ENCODE results near the gene ICA1.

The ICA1 gene

DNA sequence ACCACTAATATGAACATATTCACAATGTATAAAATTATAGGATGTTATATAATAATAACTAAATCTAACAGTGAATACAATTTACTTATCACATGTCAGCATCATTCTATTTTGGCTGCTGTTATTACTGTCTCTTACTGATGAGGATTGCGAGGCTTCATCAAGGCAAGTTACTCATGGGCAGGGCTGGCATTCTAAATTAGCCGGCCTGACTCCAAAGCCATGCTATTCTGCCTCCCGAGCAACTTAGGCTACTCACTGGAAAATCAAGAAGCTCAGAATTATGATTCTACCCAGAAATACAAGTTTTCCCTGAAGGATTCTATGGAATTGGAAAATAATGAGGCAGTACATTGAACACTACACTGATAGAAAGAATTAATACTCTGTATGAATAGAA is 101.7 kb downstream of the ICA1 start:
- DNase-seq (ENCODE audit: low read depth), result no peak
- TF ChIP-seq MAX (IDR thresholded peaks at IDR 0.05; ENCODE audit: low read depth, low read length) (no peak), MYC (IDR thresholded peaks at IDR 0.05; ENCODE audit: low read depth, low read length) (no peak), POLR2A (IDR thresholded peaks at IDR 0.05; ENCODE audit: extremely low read depth, insufficient read length) (no peak)
- TF ChIP-seq, protein P1, sequence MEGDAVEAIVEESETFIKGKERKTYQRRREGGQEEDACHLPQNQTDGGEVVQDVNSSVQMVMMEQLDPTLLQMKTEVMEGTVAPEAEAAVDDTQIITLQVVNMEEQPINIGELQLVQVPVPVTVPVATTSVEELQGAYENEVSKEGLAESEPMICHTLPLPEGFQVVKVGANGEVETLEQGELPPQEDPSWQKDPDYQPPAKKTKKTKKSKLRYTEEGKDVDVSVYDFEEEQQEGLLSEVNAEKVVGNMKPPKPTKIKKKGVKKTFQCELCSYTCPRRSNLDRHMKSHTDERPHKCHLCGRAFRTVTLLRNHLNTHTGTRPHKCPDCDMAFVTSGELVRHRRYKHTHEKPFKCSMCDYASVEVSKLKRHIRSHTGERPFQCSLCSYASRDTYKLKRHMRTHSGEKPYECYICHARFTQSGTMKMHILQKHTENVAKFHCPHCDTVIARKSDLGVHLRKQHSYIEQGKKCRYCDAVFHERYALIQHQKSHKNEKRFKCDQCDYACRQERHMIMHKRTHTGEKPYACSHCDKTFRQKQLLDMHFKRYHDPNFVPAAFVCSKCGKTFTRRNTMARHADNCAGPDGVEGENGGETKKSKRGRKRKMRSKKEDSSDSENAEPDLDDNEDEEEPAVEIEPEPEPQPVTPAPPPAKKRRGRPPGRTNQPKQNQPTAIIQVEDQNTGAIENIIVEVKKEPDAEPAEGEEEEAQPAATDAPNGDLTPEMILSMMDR (IDR thresholded peaks at IDR 0.05; ENCODE audit: low read depth, low read length), result no peak
- no peak overlapping the region for H3K4me3 ChIP-seq (ENCODE audit: low read depth, low read length)

GRCh38 chr7:8159595-8159994 is 102.4 kb downstream of the ICA1 start:
- TF ChIP-seq MYC (IDR thresholded peaks at IDR 0.05; ENCODE audit: low read depth, low read length), result no peak
- TF ChIP-seq, protein P1 (IDR thresholded peaks at IDR 0.05; ENCODE audit: low read depth, low read length), result no peak
- no peak for TF ChIP-seq MAX (IDR thresholded peaks at IDR 0.05; ENCODE audit: low read depth, low read length)
- TF ChIP-seq POLR2A (IDR thresholded peaks at IDR 0.05; ENCODE audit: extremely low read depth, insufficient read length), result no peak
- no peak overlapping the region for H3K4me3 ChIP-seq (ENCODE audit: low read depth, low read length)
- DNase-seq (ENCODE audit: low read depth), result no peak

- no peak for DNase-seq (ENCODE audit: low read depth)
- H3K4me3 ChIP-seq (ENCODE audit: low read depth, low read length), result no peak overlapping the region
- TF ChIP-seq POLR2A (IDR thresholded peaks at IDR 0.05; ENCODE audit: extremely low read depth, insufficient read length), result no peak
- TF ChIP-seq, protein P1 (IDR thresholded peaks at IDR 0.05; ENCODE audit: low read depth, low read length), result no peak
Measured at GRCh38 chr7:8157296-8157695, 104.7 kb downstream of the ICA1 start.

GRCh38 chr7:8155836-8156235 is 106.1 kb downstream of the ICA1 start:
- no peak for DNase-seq (ENCODE audit: low read depth)
- H3K4me3 ChIP-seq (ENCODE audit: low read depth, low read length), result no peak overlapping the region
- TF ChIP-seq, protein P1 (IDR thresholded peaks at IDR 0.05; ENCODE audit: low read depth, low read length), result no peak
- TF ChIP-seq MYC (IDR thresholded peaks at IDR 0.05; ENCODE audit: low read depth, low read length) (no peak), MAX (IDR thresholded peaks at IDR 0.05; ENCODE audit: low read depth, low read length) (no peak), POLR2A (IDR thresholded peaks at IDR 0.05; ENCODE audit: extremely low read depth, insufficient read length) (no peak)

- H3K4me3 ChIP-seq (ENCODE audit: low read depth, low read length), result no peak overlapping the region
- no peak for DNase-seq (ENCODE audit: low read depth)
- no peak for TF ChIP-seq MAX (IDR thresholded peaks at IDR 0.05; ENCODE audit: low read depth, low read length)
- TF ChIP-seq, protein P1 (IDR thresholded peaks at IDR 0.05; ENCODE audit: low read depth, low read length), result no peak
- no peak for TF ChIP-seq POLR2A (IDR thresholded peaks at IDR 0.05; ENCODE audit: extremely low read depth, insufficient read length)
- no peak for TF ChIP-seq MYC (IDR thresholded peaks at IDR 0.05; ENCODE audit: low read depth, low read length)
Measured at GRCh38 chr7:8154272-8154671, 107.7 kb downstream of the ICA1 start.

- no peak overlapping the region for H3K4me3 ChIP-seq (ENCODE audit: low read depth, low read length)
- TF ChIP-seq POLR2A (IDR thresholded peaks at IDR 0.05; ENCODE audit: extremely low read depth, insufficient read length), result no peak
- TF ChIP-seq MAX (IDR thresholded peaks at IDR 0.05; ENCODE audit: low read depth, low read length), result no peak
- TF ChIP-seq, protein P1 (IDR thresholded peaks at IDR 0.05; ENCODE audit: low read depth, low read length), result no peak
- TF ChIP-seq MYC (IDR thresholded peaks at IDR 0.05; ENCODE audit: low read depth, low read length), result no peak
- no peak for DNase-seq (ENCODE audit: low read depth)
Measured at GRCh38 chr7:8152489-8153192, 109.3 kb downstream of the ICA1 start.

All from NB4 (cell line).